ENCODE data around the gene GPANK1. TPM values are rescaled to one million over a fixed set of nuclear protein-coding genes. Genes with fewer than 3 reads are reported as not detected.

Gene GPANK1
- total and polyA plus RNA-seq, 2 of the 13 experiments (the other 11 are each of a cell fraction or from before 2014, with no cell fraction given), result 15.4 to 22.8 TPM

- TF ChIP-seq, protein P1, sequence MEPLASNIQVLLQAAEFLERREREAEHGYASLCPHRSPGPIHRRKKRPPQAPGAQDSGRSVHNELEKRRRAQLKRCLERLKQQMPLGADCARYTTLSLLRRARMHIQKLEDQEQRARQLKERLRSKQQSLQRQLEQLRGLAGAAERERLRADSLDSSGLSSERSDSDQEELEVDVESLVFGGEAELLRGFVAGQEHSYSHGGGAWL (CRISPR knock-in tag; IDR thresholded peaks at IDR 0.05), result no peak; the same call in 1 of the 2 replicates
- TF ChIP-seq HES4 (CRISPR knock-in tag; IDR thresholded peaks at IDR 0.05; ENCODE audit: borderline replicate concordance) (no peak), ATF1 (CRISPR knock-in tag; IDR thresholded peaks at IDR 0.05) (peak; percentile 67; the same call in 1 of the 2 replicates), PLRG1 (conservative IDR thresholded peaks at IDR 0.05) (no peak), ZNF629 (CRISPR knock-in tag; conservative IDR thresholded peaks at IDR 0.05) (peak; percentile 77), CHD2 (IDR thresholded peaks at IDR 0.05; ENCODE audit: low read depth, low read length) (no peak), ZNF547 (CRISPR knock-in tag; IDR thresholded peaks at IDR 0.05) (peak; percentile 86), BATF2 (CRISPR knock-in tag; IDR thresholded peaks at IDR 0.05) (0 out of 2 replicates have a peak, but pooled peaks have one; percentile 68), ADNP (CRISPR knock-in tag; IDR thresholded peaks at IDR 0.05) (no peak), ZNF431 (CRISPR knock-in tag; IDR thresholded peaks at IDR 0.05; ENCODE audit: borderline replicate concordance, low read depth) (no peak; the same call in 1 of the 2 replicates), ZNF446 (CRISPR knock-in tag; IDR thresholded peaks at IDR 0.05) (no peak), ZNF569 (CRISPR knock-in tag; IDR thresholded peaks at IDR 0.05; ENCODE audit: borderline replicate concordance) (no peak), MYC (CRISPR knock-in tag; IDR thresholded peaks at IDR 0.05; ENCODE audit: borderline replicate concordance) (peak; percentile 81), ZNF24 (IDR thresholded peaks at IDR 0.05) (peak; percentile 76; the same call in 1 of the 2 replicates), CHD4 (IDR thresholded peaks at IDR 0.05; ENCODE audit: borderline replicate concordance, low read length) (peak; percentile 80; the same call in 1 of the 2 replicates), ZNF558 (CRISPR knock-in tag; IDR thresholded peaks at IDR 0.05; ENCODE audit: borderline replicate concordance) (no peak; the same call in 1 of the 2 replicates), MIXL1 (CRISPR knock-in tag; IDR thresholded peaks at IDR 0.05) (peak; percentile 96), TOE1 (CRISPR knock-in tag; IDR thresholded peaks at IDR 0.05) (no peak), ZNF263 (CRISPR knock-in tag; IDR thresholded peaks at IDR 0.05) (peak; percentile 60; the same call in 1 of the 2 replicates), STAG1 (CRISPR knock-in tag; IDR thresholded peaks at IDR 0.05) (peak; percentile 34; the same call in 1 of the 2 replicates), ZNF788 (CRISPR knock-in tag; IDR thresholded peaks at IDR 0.05; ENCODE audit: borderline replicate concordance) (peak; percentile 96; the same call in 1 of the 2 replicates), ZMYM2 (CRISPR knock-in tag; IDR thresholded peaks at IDR 0.05) (peak; percentile 79; the same call in 1 of the 2 replicates), NFKB2 (CRISPR knock-in tag; IDR thresholded peaks at IDR 0.05; ENCODE audit: borderline replicate concordance) (peak; percentile 39; the same call in 1 of the 2 replicates), JUND (CRISPR knock-in tag; IDR thresholded peaks at IDR 0.05) (peak; percentile 48; the same call in 1 of the 2 replicates), TMF1 (CRISPR knock-in tag; IDR thresholded peaks at IDR 0.05; ENCODE audit: low read depth) (0 out of 2 replicates have a peak, but pooled peaks have one; percentile 82), MIER2 (CRISPR knock-in tag; IDR thresholded peaks at IDR 0.05) (peak; percentile 87), RFXAP (CRISPR knock-in tag; IDR thresholded peaks at IDR 0.05; ENCODE audit: borderline replicate concordance) (peak; percentile 92), ZNF839 (CRISPR knock-in tag; IDR thresholded peaks at IDR 0.05; ENCODE audit: borderline replicate concordance) (no peak; the same call in 1 of the 2 replicates), SRSF9 (IDR thresholded peaks at IDR 0.05; ENCODE audit: borderline replicate concordance, insufficient read depth, low read depth, low read length, poor library complexity, severe bottlenecking) (no peak), ZNF430 (CRISPR knock-in tag; IDR thresholded peaks at IDR 0.05) (peak; percentile 95), ZNF772 (CRISPR knock-in tag; IDR thresholded peaks at IDR 0.05) (peak; percentile 98), NFATC3 (CRISPR knock-in tag; IDR thresholded peaks at IDR 0.05) (peak; percentile 77; the same call in 1 of the 2 replicates)
These were observed 9.2 kb downstream of the GPANK1 start, which contains the start of gene APOM (continued) for GRCh38 chr6:31655349-31656237.

Data from HepG2 (cell line).